ENCODE data around the gene TBX4.
"Not testable (repeated sequence)": the region's sequence is repeated elsewhere in the genome, so short reads cannot be mapped to it uniquely, and the experiment has no call there.

Gene TBX4

DNA sequence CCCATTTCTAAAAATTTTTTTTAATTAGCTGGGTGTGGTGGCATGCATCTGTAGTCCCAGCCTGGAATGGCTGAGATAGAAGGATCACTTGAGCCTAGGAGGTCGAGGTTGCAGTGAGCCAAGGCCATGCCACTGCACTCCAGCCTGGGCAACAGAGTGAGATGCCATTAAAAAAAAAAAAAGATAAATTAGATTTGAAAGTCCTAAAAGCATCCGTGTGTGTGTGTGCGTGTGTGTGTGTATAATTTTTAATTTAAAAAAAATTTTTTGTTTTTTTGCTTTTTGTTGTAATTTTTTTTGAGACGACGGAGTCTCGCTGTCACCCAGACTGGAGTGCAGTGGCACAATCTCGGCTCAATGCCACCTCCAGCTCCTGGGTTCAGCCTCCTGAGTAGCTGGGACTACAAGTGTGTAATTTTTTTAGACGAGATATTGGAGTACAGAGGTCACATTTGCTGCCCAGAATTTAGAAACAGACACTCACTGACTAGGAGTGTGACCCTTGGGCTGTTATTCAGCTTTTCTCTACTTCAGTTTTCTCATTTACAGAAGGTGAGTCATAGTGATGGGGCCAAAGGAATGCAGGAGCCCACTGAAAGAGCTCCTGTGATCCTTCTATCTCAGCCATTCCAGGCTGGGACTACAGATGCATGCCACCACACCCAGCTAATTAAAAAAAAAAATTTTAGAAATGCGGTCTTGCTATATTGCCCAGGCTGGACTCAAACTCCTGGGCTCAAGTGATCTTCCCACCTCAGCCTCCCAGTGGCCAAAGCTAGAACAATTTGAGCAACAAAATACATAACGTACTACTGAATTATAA, 25.5 kb upstream of the TBX4 start:
- no peak for DNase-seq (ENCODE audit: low read depth, low spot score)
- POLR2A ChIA-PET = interaction anchor here (0.6 kb wide), 1 partner anchor 165 kb away, joined by 3 read pairs; no protein-coding TSS in a partner anchor
- TF ChIP-seq, protein P1, sequence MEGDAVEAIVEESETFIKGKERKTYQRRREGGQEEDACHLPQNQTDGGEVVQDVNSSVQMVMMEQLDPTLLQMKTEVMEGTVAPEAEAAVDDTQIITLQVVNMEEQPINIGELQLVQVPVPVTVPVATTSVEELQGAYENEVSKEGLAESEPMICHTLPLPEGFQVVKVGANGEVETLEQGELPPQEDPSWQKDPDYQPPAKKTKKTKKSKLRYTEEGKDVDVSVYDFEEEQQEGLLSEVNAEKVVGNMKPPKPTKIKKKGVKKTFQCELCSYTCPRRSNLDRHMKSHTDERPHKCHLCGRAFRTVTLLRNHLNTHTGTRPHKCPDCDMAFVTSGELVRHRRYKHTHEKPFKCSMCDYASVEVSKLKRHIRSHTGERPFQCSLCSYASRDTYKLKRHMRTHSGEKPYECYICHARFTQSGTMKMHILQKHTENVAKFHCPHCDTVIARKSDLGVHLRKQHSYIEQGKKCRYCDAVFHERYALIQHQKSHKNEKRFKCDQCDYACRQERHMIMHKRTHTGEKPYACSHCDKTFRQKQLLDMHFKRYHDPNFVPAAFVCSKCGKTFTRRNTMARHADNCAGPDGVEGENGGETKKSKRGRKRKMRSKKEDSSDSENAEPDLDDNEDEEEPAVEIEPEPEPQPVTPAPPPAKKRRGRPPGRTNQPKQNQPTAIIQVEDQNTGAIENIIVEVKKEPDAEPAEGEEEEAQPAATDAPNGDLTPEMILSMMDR (IDR thresholded peaks at IDR 0.05; ENCODE audit: insufficient read depth, low read length, missing control alignments) = no peak
- CTCF ChIA-PET = interaction anchor here (0.8 to 7.2 kb wide), 8 partner anchors 10 to 455 kb away, joined by 3 to 82 read pairs (median 4); no protein-coding TSS in a partner anchor
- H3K4me3 ChIP-seq (ENCODE audit: low read depth, low read length) = no peak overlapping the region

DNA sequence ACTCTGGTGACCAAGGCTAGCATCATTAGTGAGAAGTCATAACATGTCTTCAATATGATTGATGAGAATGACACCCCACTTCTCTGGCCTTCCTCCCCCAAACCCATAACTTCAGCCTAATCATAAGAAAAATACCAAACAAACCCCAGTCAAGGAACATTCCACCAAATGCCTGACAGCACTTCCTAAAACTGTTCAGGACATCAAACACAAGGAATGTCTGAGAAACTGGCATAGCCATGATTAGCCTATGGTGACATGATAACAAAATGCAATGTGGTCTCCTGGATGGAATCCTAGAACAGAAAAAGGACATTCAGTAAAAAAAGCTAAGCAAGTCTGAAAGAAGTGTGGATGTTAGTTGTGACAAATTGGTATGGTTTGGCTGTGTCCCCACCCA, 24.7 kb upstream of the TBX4 start:
- TF ChIP-seq, protein P1 (IDR thresholded peaks at IDR 0.05; ENCODE audit: insufficient read depth, low read length, missing control alignments) = no peak
- no peak overlapping the region for H3K4me3 ChIP-seq (ENCODE audit: low read depth, low read length)
- no peak for DNase-seq (ENCODE audit: low read depth, low spot score)
- POLR2A ChIA-PET = interaction anchor here (0.6 kb wide), 2 partner anchors 166 to 409 kb away, joined by 3 read pairs; no protein-coding TSS in a partner anchor
- CTCF ChIA-PET = interaction anchor here (0.8 to 7.2 kb wide), 9 partner anchors 9 to 147 kb away, joined by 3 to 82 read pairs (median 3); no protein-coding TSS in a partner anchor

DNA sequence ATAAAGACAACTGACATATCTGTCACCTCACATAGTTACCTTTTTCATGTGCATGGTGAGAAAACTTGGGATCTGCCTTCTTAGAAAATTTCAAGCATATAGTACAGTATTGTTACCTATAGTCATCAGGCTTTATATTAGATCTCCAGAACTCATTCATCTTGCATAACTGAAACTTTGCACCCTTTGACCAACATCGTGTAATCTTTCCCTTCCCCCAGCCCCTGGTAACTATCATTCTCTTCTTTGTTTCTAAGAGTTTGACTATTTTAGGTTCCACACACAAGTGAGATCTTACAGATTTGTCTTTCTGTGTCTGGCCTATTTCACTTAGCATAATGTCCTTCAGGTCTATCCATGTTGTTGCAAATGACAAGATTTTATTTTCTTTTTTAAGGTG, 22.9 kb upstream of the TBX4 start:
- no peak for DNase-seq (ENCODE audit: low read depth, low spot score)
- CTCF ChIA-PET = interaction anchor here (0.7 to 7.2 kb wide), 2 partner anchors 10 to 15 kb away, joined by 3 to 82 read pairs; no protein-coding TSS in a partner anchor
- POLR2A ChIA-PET = no interaction called here
- TF ChIP-seq, protein P1 (IDR thresholded peaks at IDR 0.05; ENCODE audit: insufficient read depth, low read length, missing control alignments) = no peak
- H3K4me3 ChIP-seq (ENCODE audit: low read depth, low read length) = no peak overlapping the region

DNA sequence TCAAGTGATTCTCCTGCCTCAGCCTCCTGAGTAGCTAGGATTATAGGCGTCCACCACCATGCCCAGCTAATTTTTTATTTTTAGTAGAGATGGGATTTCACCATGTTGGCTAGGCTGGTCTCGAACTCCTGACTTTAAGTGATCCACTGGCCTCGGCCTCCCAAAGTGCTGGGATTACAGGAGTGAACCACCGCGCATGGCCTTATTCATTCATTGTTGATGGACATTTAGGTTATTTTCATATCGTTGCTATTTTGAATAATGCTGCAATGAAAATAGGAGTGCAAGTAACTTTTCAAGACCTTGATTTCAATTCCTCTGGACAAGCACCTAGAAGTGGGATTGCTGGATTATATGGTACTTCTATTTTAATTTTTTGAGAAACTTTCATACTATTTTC, 22.4 kb upstream of the TBX4 start:
- H3K4me3 ChIP-seq (ENCODE audit: low read depth, low read length); POLR2A ChIA-PET; DNase-seq (ENCODE audit: low read depth, low spot score): not testable (repeated sequence)
- CTCF ChIA-PET = interaction anchor here (0.7 to 7.2 kb wide), 2 partner anchors 9 to 15 kb away, joined by 3 to 82 read pairs; no protein-coding TSS in a partner anchor

DNA sequence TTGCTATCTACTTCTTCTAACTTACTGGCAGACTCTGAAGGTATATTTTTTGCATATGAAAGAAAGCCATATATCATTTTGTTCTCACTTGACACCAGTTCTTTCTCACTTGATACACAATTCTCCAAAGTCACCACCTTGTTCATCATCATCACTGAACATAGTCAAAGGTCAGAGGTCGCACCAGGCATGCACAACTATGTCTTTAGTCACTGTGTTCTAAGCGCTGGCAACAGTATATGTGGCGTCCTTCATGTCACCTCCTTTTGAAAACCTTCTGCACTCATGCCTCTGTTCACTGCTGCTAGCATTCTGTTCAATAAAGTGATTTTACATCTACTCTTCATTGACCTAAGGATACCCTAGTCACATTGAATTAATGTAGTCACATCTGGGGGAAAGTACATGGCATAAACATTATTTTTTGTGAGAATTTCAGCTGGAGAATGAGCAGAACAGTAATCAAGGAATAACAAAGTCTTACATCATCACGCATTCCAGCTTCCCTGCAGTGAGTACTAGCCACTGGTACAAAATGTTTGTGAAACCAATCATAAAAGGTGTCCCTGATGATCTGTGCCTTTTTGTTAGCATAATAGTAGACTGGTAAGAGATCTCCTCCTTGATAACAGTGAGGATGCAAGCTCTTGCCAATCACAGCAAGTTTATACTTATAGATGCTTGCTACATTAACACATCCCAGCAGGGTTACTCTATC, 20.5 kb upstream of the TBX4 start:
- POLR2A ChIA-PET = interaction anchor here (0.7 kb wide), 1 partner anchor 15 kb away, joined by 3 read pairs; no protein-coding TSS in a partner anchor
- CTCF ChIA-PET = interaction anchor here (0.6 kb wide), 1 partner anchor 101 kb away, joined by 3 read pairs; no protein-coding TSS in a partner anchor

DNA sequence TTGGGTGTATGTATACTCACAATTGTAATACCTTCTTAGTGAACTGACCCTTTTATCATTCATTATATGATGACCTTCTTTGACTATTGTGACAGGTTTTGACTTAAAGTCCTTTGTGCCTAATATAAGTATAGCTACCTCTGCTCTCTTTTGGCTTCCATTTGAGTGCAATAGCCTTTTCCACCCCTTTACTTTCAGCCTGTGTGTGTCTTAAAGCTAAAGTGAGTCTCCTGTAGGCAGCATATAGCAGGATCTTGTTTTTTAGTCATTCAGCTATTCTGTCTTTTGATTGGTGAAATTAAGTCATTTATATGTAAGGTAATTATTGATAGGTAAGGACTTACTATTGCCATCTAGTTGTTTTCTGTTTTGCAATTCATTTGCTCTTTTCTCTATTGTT, 15.9 kb upstream of the TBX4 start:
- CTCF ChIA-PET = interaction anchor here (1.0 kb wide), 1 partner anchor 9 kb away, joined by 3 read pairs; no protein-coding TSS in a partner anchor
- no peak for DNase-seq (ENCODE audit: low read depth, low spot score)
- TF ChIP-seq, protein P1 (IDR thresholded peaks at IDR 0.05; ENCODE audit: insufficient read depth, low read length, missing control alignments) = no peak

More for the DNA sequence above, 20.5 kb upstream of the TBX4 start:
- DNase-seq (ENCODE audit: low read depth, low spot score) = no peak
- TF ChIP-seq, protein P1 (IDR thresholded peaks at IDR 0.05; ENCODE audit: insufficient read depth, low read length, missing control alignments) = no peak
- H3K4me3 ChIP-seq (ENCODE audit: low read depth, low read length) = no peak overlapping the region

More for the DNA sequence above, 15.9 kb upstream of the TBX4 start:
- no peak overlapping the region for H3K4me3 ChIP-seq (ENCODE audit: low read depth, low read length)
- POLR2A ChIA-PET = no interaction called here
